HG03139 (cell line): ENCODE data around the gene FARP2.
"Not testable (repeated sequence)": the region's sequence is repeated elsewhere in the genome, so short reads cannot be mapped to it uniquely, and the experiment has no call there.

Source experiments
- ATAC-seq: cut with Tn5 transposase; IDR thresholded peaks from one replicate; pipeline ENCODE4 v1.9.1; 2021; ENCODE audit not compliant: unreplicated experiment

FARP2 gene

GRCh38 chr2:241359481-241360045 is 3.5 kb downstream of the FARP2 start:
- no peak for ATAC-seq

GRCh38 chr2:241363426-241363825 is 7.3 kb downstream of the FARP2 start:
- no peak for ATAC-seq

GRCh38 chr2:241364781-241365180 is 8.7 kb downstream of the FARP2 start:
- no peak for ATAC-seq

DNA sequence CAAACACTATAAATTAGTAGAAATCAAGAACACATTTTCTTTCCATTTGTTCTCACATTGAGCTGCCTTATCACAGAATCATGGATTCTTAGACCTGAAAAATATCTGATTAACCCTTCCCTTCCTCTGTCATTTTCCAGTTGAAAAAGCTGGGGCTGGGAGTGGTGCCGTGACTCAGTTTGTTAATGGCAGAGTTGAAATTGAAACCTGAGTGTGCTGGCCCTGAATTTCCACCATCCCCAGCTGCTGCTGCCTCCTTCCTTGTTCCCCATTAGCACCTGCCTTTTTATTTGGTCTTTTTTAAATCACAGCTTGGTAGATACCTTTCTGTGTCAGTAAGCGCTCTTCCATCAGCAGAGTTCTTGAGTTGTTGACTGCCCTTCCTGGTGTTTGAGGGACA is 10.6 kb downstream of the FARP2 start:
- no peak for ATAC-seq

- ATAC-seq: no peak
Measured at GRCh38 chr2:241368643-241369042, 12.6 kb downstream of the FARP2 start.

- no peak for ATAC-seq
Measured at GRCh38 chr2:241372361-241372992, 16.4 kb downstream of the FARP2 start.

DNA sequence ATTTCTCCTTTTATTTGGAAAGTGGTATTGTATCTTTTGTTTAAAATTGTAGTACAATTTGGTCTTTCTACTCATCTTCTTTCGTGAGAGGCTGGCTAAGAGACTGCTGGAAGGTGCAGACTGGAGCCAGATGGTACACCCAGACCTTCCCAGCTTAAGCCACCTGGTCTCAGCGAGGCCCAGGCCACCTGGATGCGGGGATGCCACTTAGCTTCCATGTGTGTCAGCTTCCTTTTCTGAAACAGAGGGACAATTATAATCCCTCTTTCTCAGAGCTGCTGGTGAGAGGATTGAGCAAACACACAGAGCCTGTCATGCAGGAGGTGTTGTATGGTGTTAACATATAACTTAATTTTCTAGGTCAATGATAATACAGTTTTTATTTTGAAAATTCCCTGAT is 17.4 kb downstream of the FARP2 start:
- ATAC-seq: no peak

DNA sequence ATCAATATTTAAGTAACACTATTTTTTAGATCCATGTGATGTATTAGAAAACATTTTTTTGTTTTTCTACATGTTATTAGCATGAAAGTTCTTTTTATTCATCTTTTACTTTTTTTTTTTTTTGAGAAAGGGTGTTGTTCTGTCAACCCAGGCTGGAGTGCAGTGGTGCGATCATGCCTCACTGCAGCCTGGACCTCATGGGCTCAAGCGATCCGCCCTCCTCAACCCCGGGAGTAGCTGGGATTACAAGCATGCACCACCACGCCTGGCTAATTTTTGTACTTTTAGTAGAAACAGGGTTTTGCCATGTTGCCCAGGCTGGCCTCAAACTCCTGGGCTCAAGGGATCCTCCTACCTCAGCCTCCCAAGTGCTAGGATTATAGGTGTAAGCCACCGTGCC is 17.8 kb downstream of the FARP2 start:
- not testable (repeated sequence) for ATAC-seq

GRCh38 chr2:241375300-241375699 is 19.2 kb downstream of the FARP2 start:
- ATAC-seq: no peak

DNA sequence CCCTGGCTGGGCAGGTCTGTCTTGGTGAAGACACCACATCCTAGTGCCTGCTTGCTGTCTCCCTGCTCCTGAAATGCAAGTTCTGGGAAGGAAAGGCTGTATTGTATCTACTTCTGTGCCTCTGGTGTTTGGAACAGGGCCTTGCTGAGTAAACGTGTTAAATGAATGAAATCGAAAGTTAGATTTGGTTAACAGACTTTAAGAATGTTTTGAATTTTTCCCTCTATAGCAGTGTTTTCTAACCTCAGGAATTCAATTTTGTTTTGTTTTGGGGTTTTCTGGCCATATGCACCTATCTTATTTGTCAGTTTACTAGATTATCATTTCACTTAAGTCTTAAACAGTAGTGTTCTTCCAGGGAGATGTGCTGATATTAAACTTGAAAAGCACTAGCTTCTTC is 20.7 kb downstream of the FARP2 start:
- no peak for ATAC-seq

GRCh38 chr2:241378816-241379215 is 22.7 kb downstream of the FARP2 start:
- no peak for ATAC-seq

- no peak for ATAC-seq
Measured at GRCh38 chr2:241379481-241380480, 23.7 kb downstream of the FARP2 start.

DNA sequence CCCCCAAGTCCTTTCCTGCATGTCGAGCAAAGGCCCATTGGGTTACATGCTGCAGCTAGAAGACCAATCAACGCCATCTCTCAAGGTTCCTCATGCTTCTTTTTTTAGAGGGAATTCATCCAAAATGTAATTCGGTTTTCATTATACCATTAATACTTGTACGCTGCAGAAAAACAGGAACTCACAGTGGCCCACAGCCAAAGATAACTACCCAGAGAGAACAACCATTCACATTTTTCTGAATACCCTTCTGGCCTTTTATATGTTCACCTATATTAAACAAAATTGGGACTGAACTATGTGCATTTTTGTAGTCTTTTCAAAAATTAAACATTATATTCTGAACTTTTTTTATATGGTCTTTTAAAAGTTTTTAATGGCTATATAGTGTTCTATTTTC is 25.8 kb downstream of the FARP2 start:
- no peak for ATAC-seq

DNA sequence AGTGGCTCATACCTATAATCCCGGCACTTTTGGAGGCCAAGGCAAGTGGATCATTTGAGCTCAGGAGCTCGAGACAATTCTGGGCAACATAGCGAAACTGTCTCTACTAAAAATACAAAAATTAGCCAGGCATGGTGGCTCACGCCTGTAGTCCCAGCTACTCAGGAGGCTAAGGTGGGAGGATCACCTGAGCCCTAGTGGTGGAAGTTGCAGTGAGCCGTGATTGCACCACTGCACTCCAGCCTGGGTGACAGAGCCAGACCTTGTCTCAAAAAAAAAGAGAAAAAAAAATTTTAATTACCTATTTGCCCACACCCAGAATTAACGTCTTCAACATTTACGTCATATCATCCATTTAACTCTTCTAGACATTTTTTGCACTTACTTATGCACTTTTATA is 29.4 kb downstream of the FARP2 start:
- ATAC-seq: not testable (repeated sequence)

- ATAC-seq: no peak
Measured at GRCh38 chr2:241386519-241386918, 30.4 kb downstream of the FARP2 start.

DNA sequence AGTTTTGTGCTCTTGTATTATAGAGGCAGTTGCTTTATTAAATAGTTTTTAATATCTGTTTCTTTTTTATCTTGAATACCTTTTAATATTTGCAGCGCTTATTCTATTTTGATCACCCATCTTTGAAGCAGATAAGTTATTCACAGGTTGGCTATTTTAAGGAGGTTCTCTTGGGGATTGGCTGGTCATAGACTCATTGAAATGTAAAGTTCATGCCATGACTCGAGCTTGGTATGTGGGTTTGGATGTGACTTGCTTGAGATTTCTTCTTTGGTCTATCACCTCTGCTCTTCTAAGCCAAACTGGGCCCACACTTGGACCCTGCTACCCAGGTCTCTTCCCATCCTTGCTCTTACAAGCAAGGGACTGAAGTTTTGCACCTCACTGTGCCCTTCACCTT is 33.6 kb downstream of the FARP2 start:
- no peak for ATAC-seq

GRCh38 chr2:241390301-241391206 is 34.5 kb downstream of the FARP2 start:
- no peak for ATAC-seq

DNA sequence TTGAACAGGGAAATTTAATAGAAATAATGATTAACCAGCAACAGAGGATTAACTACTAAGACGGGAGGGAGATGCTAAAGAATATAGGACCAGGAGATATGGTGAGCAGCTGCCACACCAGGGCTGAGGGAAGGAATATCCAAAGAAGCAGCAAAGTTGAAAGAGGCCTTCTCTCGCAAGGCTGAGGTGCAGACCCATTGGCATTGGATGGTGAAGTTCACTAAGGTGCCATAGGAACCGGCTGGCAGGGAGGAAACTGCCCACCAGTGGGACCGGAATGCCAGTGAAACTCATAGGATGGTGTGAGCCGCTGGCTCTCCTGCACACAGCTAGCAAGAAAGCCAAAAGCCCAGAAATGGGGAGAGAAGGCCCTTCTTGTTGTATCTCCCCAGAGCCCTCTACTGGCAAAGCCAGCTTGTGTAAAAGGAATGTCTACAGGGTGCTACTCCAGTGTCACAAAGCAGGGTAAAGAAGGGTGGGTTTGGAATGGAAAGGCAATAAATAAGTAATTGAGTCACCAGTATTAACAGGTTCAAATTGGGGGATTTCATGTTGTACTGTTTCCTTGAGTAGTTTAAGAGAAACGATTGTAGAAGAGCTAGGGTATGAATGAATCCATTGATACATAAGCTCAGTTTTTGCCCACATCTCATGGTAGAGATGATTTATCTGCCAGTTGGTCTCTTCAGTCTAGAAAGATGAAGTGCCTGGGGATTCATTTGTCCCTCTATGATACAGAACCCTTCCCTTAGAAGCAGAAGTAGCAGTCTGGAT is 36.0 kb downstream of the FARP2 start:
- no peak for ATAC-seq

DNA sequence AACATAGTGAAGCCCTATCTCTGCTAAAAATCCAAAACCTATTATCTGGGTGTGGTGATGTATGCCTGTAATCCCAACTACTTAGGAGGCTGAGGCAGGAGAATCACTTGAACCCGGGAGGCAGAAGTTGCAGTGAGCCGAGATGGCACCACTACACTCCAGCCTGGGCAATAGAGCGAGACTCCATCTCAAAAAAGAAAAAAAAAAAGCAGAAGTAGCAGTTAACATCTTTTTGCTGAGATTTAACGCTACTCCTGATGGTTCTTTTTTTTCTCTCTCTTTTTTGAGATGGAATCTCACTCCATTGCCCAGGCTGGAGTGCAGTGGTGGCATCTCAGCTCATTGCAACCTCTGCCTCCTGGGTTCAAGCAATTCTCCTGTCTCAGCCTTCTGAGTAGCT is 36.7 kb downstream of the FARP2 start:
- ATAC-seq: not testable (repeated sequence)

- ATAC-seq: no peak
Measured at GRCh38 chr2:241393524-241394196, 37.6 kb downstream of the FARP2 start.
